D341Med (cell line): ENCODE results near the gene CTSL.

Experiments used
- DNase-seq: peaks from one replicate; pipeline ENCODE4 v3.0.0; 2012; ENCODE audit warnings: low spot score

CTSL gene

GRCh38 chr9:87701491-87701890, 24.4 kb upstream of the CTSL start:
- no peak for DNase-seq

GRCh38 chr9:87701931-87702421, 23.9 kb upstream of the CTSL start:
- no peak for DNase-seq

- DNase-seq: no peak
These were observed 23.0 kb upstream of the CTSL start for GRCh38 chr9:87702921-87703320.

GRCh38 chr9:87703636-87704276, 22.2 kb upstream of the CTSL start:
- DNase-seq: no peak

- DNase-seq: no peak
These were observed 21.6 kb upstream of the CTSL start for GRCh38 chr9:87704342-87704741.

- DNase-seq: no peak
These were observed 19.7 kb upstream of the CTSL start for GRCh38 chr9:87706066-87706739.

- no peak for DNase-seq
These were observed 18.0 kb upstream of the CTSL start for GRCh38 chr9:87707805-87708506.

- DNase-seq: no peak
These were observed 17.4 kb upstream of the CTSL start for GRCh38 chr9:87708546-87708945.

- DNase-seq: no peak
These were observed 16.8 kb upstream of the CTSL start for GRCh38 chr9:87708986-87709728.

GRCh38 chr9:87710443-87710842, 15.5 kb upstream of the CTSL start:
- DNase-seq: no peak

GRCh38 chr9:87711857-87712800, 13.8 kb upstream of the CTSL start:
- no peak for DNase-seq

GRCh38 chr9:87712801-87713277, 13.1 kb upstream of the CTSL start:
- DNase-seq: no peak

GRCh38 chr9:87713278-87713987, 12.5 kb upstream of the CTSL start:
- DNase-seq: no peak

GRCh38 chr9:87713988-87714330, 12.0 kb upstream of the CTSL start:
- DNase-seq: no peak

GRCh38 chr9:87714819-87715218, 11.1 kb upstream of the CTSL start:
- DNase-seq: no peak

- no peak for DNase-seq
These were observed 9.8 kb upstream of the CTSL start for GRCh38 chr9:87716141-87716540.

GRCh38 chr9:87717456-87717855, 8.5 kb upstream of the CTSL start:
- DNase-seq: no peak

- no peak for DNase-seq
These were observed 7.7 kb upstream of the CTSL start for GRCh38 chr9:87718231-87718630.

- no peak for DNase-seq
These were observed 6.9 kb upstream of the CTSL start for GRCh38 chr9:87718852-87719612.

- DNase-seq: no peak
These were observed 5.7 kb upstream of the CTSL start for GRCh38 chr9:87720173-87720572.
